K562 (cell line): ENCODE measurements around the gene ABHD16A. TPM values are rescaled to one million over a fixed set of nuclear protein-coding genes. Genes with fewer than 3 reads are reported as not detected.

Experiments
- ATAC-seq: fragments of 200-7000 bp; cut with Tn5 transposase; 3 replicates; pipeline ENCODE4 v1.9.1; 2020; ENCODE audit warnings: moderate library complexity
- BruUV-seq: library from RNA; stranded (reverse); fragments of 400-500 nt; replicated peaks from 2 replicates; lab custom pipeline; 2021; lab: Mats Ljungman, UMichigan
- CTCF ChIA-PET: fragments of 300-600 bp; formaldehyde crosslinking; extraction: SDS; loops from one replicate; lab custom pipeline; 2021; ENCODE audit warnings: low intra/inter-chr PET ratio; lab: Yijun Ruan, JAX
- POLR2A ChIA-PET: fragments of 300-600, 350-650 bp; sonication (Branson Sonifier 250); formaldehyde crosslinking; extraction: SDS; loops from one replicate; lab custom pipeline; 2021; ENCODE audit warnings: antibody characterized with exemption, inconsistent platforms; lab: Yijun Ruan, JAX
- DNase-seq, 4 experiments: peaks; one replicate each; pipeline versions ENCODE4 v3.0.0 to v3.0.0-alpha.2; 2011 to 2018; ENCODE audit warnings: low spot score in 3 of 4, mixed read lengths in 3 of 4; ENCODE audit errors: extremely low read depth in 1 of 4
- FAIRE-seq: peaks from 2 replicates; lab custom pipeline; 2011; peaks lifted over from hg19 to GRCh38; lab: Jason Lieb, UNC
- H2AFZ ChIP-seq: 2 replicates; pipeline ENCODE4 v1.6.0; 2011; ENCODE audit warnings: low read depth, low read length, control low read depth, inconsistent platforms
- H3K27ac ChIP-seq: fragments of 200-600 bp; 3 replicates; pipeline ENCODE4 v1.8.0; 2011; ENCODE audit warnings: low read depth, mild to moderate bottlenecking, control low read depth, inconsistent platforms, low read length, moderate library complexity, mixed read lengths; ENCODE audit errors: extremely low read depth
- H3K27me3 ChIP-seq, 2 experiments: fragments of 300-600 bp in 1 of 2; 2 replicates in 1 of 2; 3 replicates in 1 of 2; pipeline versions ENCODE4 v1.6.0 to v1.8.0; 2011; ENCODE audit warnings: inconsistent platforms in 2 of 2, low read length in 2 of 2, mild to moderate bottlenecking in 1 of 2, mixed read lengths in 1 of 2, moderate library complexity in 1 of 2; ENCODE audit not compliant: control insufficient read depth in 2 of 2, insufficient read depth in 2 of 2
- H3K36me3 ChIP-seq: fragments of 300-600 bp; 3 replicates; pipeline ENCODE4 v1.8.0; 2011; ENCODE audit warnings: mild to moderate bottlenecking, low read length, inconsistent platforms; ENCODE audit not compliant: control insufficient read depth, insufficient read depth
- H3K4me1 ChIP-seq, 2 experiments: fragments of 200-600 bp in 1 of 2; replicated peaks in 1 of 2; 2 replicates in 1 of 2; 3 replicates in 1 of 2; pipeline versions ENCODE4 v1.5.1 to v1.8.0; 2011; ENCODE audit warnings: inconsistent platforms in 2 of 2, low read length in 2 of 2, mild to moderate bottlenecking in 1 of 2, mixed read lengths in 1 of 2, moderate library complexity in 1 of 2; ENCODE audit not compliant: control insufficient read depth in 2 of 2, insufficient read depth in 2 of 2
- H3K4me2 ChIP-seq: 2 replicates; pipeline ENCODE4 v1.6.1; 2011; ENCODE audit warnings: low read length, control low read depth, inconsistent platforms, mixed read lengths; ENCODE audit not compliant: insufficient read depth
- H3K4me3 ChIP-seq: fragments of 200-600 bp; sonication (generic), shearing (Covaris generic); 2 replicates; pipeline ENCODE4 v1.5.1; 2016; ENCODE audit warnings: control low read depth, inconsistent platforms
- H3K79me2 ChIP-seq: fragments of 200-600 bp; 3 replicates; pipeline ENCODE4 v1.8.0; 2011; ENCODE audit warnings: low read length, inconsistent platforms; ENCODE audit not compliant: control insufficient read depth, insufficient read depth
- H3K9ac ChIP-seq, 2 experiments: 2 replicates each; pipeline versions ENCODE4 v1.6.0 to v1.6.1; 2011; ENCODE audit warnings: low read depth in 2 of 2, low read length in 2 of 2, control low read depth in 1 of 2, inconsistent platforms in 1 of 2, mild to moderate bottlenecking in 1 of 2, mixed read lengths in 1 of 2; ENCODE audit not compliant: insufficient read depth in 1 of 2
- H3K9me1 ChIP-seq: one replicate; pipeline ENCODE4 v1.6.0; 2011; ENCODE audit warnings: inconsistent platforms, mild to moderate bottlenecking, low read length, moderate library complexity; ENCODE audit not compliant: control insufficient read depth, insufficient read depth
- H3K9me3 ChIP-seq: replicated peaks from 2 replicates; pipeline ENCODE4 v1.5.1; 2011; ENCODE audit warnings: low read depth, low read length, inconsistent platforms; ENCODE audit not compliant: control insufficient read depth, insufficient read depth
- H4K20me1 ChIP-seq: replicated peaks from 2 replicates; pipeline ENCODE4 v1.6.1; 2011; ENCODE audit warnings: low read length, inconsistent platforms, mixed read lengths; ENCODE audit not compliant: control insufficient read depth, insufficient read depth
- CC2D1A ChIP-seq: fragments of 450-650 bp; IDR thresholded peaks from 2 replicates; pipeline ENCODE4 v1.6.1; 2017; ENCODE audit warnings: mild to moderate bottlenecking
- EGR1 ChIP-seq: fragments of 450-650 bp; conservative IDR thresholded peaks from 2 replicates; pipeline ENCODE4 v1.6.1; 2017; ENCODE audit warnings: mild to moderate bottlenecking
- EP400 ChIP-seq: fragments of 450-650 bp; IDR thresholded peaks from 2 replicates; pipeline ENCODE4 v1.6.1; 2017; ENCODE audit warnings: antibody characterized with exemption, mild to moderate bottlenecking, moderate library complexity
- FOSL1 ChIP-seq: fragments of 200-800 bp; sonication (Bioruptor generic); conservative IDR thresholded peaks from 2 replicates; pipeline ENCODE4 v1.6.1; 2016; ENCODE audit warnings: missing genetic modification characterization, missing compliant biosample characterization
- MAFK ChIP-seq: IDR thresholded peaks from 2 replicates; pipeline ENCODE4 v1.6.1; 2011; ENCODE audit warnings: low read length, improper control_type of control experiment
- MYNN ChIP-seq, 2 experiments: sonication (generic); formaldehyde crosslinking in 1 of 2; IDR thresholded peaks; 2 replicates each; pipeline versions ENCODE4 v1.5.0 to v1.6.1; 2016 to 2020; ENCODE audit warnings: antibody characterized with exemption in 1 of 2, missing genetic modification reagents in 1 of 2
- NR1H2 ChIP-seq: sonication (generic); formaldehyde crosslinking; IDR thresholded peaks from 2 replicates; pipeline ENCODE4 v1.4.0; 2020; ENCODE audit warnings: mild to moderate bottlenecking, missing genetic modification reagents
- RB1 ChIP-seq: fragments of 450-650 bp; IDR thresholded peaks from 2 replicates; pipeline ENCODE4 v1.6.1; 2017; ENCODE audit warnings: low read depth, mild to moderate bottlenecking
- RBFOX2 ChIP-seq: fragments of 200-400 bp; formaldehyde crosslinking; IDR thresholded peaks from 2 replicates; pipeline ENCODE4 v1.6.1; 2017; ENCODE audit warnings: low read depth, mild to moderate bottlenecking, low read length, moderate library complexity
- ZBTB7A ChIP-seq: IDR thresholded peaks from 2 replicates; pipeline ENCODE4 v1.6.1; 2011; ENCODE audit warnings: low read depth, mild to moderate bottlenecking, low read length, moderate library complexity, borderline replicate concordance; ENCODE audit not compliant: control insufficient read depth
- ZNF354B ChIP-seq: fragments of 250-450 bp; sonication (Bioruptor Pico); IDR thresholded peaks from 2 replicates; pipeline ENCODE4 v1.4.0; 2020
- ZNF584 ChIP-seq: fragments of 200-800 bp; sonication (Bioruptor generic); IDR thresholded peaks from 2 replicates; pipeline ENCODE4 v1.6.1; 2016; ENCODE audit warnings: low read depth, mild to moderate bottlenecking, missing genetic modification characterization, missing compliant biosample characterization
- ZNF699 ChIP-seq: fragments of 250-450 bp; sonication (Bioruptor Pico); IDR thresholded peaks from 2 replicates; pipeline ENCODE4 v1.8.0; 2021; ENCODE audit warnings: mild to moderate bottlenecking, moderate library complexity; ENCODE audit not compliant: insufficient replicate concordance
- ZNF780A ChIP-seq: fragments of 250-450 bp; sonication (Bioruptor Pico); IDR thresholded peaks from 2 replicates; pipeline ENCODE4 v1.5.0; 2021; ENCODE audit warnings: mild to moderate bottlenecking
- WGBS: fragments of 100-300 bp; shearing (Covaris generic); methylation state at CpG from one replicate; pipeline ENCODE4 v1.1.6; 2016; ENCODE audit warnings: low coverage, mixed read lengths; ENCODE audit not compliant: insufficient coverage; ENCODE audit errors: missing lambda C conversion rate; 5-methylcytosine and 5-hydroxymethylcytosine counted together
- in situ Hi-C: fragments of 300-500 bp; cut with MboI; formaldehyde crosslinking; loops from 4 replicates; pipeline ENCODE4 v1.15.0; 2018; ENCODE audit warnings: inconsistent platforms, mixed read lengths
- intact Hi-C: fragments of 100-400 bp; cut with micrococcal nuclease; formaldehyde crosslinking; loops from 2 replicates; pipeline ENCODE4 v1.14.2; 2022
- polyA plus RNA-seq, 8 experiments: library from polyadenylated mRNA; depleted of rRNA in 4 of 8; stranded (reverse) in 5 of 8; unstranded in 3 of 8; fragments of >200 nt; fragmentation: Nextera tagmentation in 2 of 8; fragmentation: Illumina TruSeq in 1 of 8; extraction: Ambion mirVana in 2 of 8; extraction: Trizol in 1 of 8; gene quantifications; 2 replicates each; pipeline versions ENCODE4 v1.2.1 to v1.2.3, GENCODE V29; 2011 to 2014; ENCODE audit warnings: inconsistent platforms in 1 of 8, missing spikeins in 1 of 8
- total RNA-seq, 7 experiments: library from RNA; depleted of rRNA in 6 of 7; stranded (reverse); fragments of >200 nt in 6 of 7; fragmentation: Illumina TruSeq in 2 of 7; extraction: Trizol in 2 of 7; gene quantifications; 2 replicates each; pipeline versions ENCODE4 v1.2.1 to v1.2.3, GENCODE V29; 2011 to 2021; ENCODE audit warnings: low replicate concordance in 1 of 7
- TF ChIP-seq, protein P1 (sequence below): fragments of 450-650 bp; IDR thresholded peaks from 2 replicates; pipeline ENCODE4 v1.6.1; 2016; ENCODE audit warnings: mild to moderate bottlenecking
- TF ChIP-seq, protein P2 (sequence below): fragments of 150-350 bp; conservative IDR thresholded peaks from 2 replicates; pipeline ENCODE4 v1.6.1; 2014; ENCODE audit warnings: low read length

The ABHD16A gene
- total and polyA plus RNA-seq, 9 of the 15 experiments (the other 6 are each of a cell fraction or from before 2014, with no cell fraction given) = 25.8 to 120 (median 81.6) TPM

DNA sequence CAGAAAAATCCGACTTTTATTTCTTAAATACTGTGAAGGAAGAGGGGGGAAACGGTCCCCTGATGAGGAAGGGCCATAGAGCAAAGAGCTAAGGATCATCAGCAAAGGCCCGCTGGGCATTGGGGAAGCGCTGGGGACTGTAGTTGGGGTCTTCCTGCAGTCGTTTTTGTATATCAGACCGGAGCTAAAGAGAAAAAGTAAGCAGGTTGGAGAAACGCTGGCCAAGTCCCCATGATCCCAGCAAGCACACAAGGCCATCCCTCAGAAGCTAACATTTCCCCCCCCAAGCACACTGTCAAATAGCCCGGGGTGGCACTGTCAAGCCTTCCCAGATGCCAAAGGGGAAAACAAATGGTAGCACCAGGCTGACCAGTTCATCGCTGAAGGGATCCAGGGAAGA is 64.1 kb downstream of the ABHD16A start:
- H3K79me2 ChIP-seq = no peaks in the 10 kb centered on the region
- peaks cover 3 to 10% of the 10 kb centered on the region in 2 experiments; a peak in 4 of 5 replicates for H3K4me1 ChIP-seq
- no peak overlapping the region for H3K27ac ChIP-seq
- H3K27me3 ChIP-seq = no peaks in the 10 kb centered on the region
- WGBS = 85% methylated on average over 9 of the region's 9 CpGs
- intact Hi-C loops = no loop called here
- in situ Hi-C loops = no loop called here
- no peaks in the 10 kb centered on the region for H3K9me1 ChIP-seq
- ATAC-seq (no peak), DNase-seq (no peak), FAIRE-seq (peak; percentile 37)
- no peak overlapping the region for H3K4me2 ChIP-seq
- no peak overlapping the region for H3K4me3 ChIP-seq
- H3K36me3 ChIP-seq = peaks cover 96% of the 10 kb centered on the region
- peaks cover 27% of the 10 kb centered on the region for H4K20me1 ChIP-seq
- H3K9ac ChIP-seq = no peak overlapping the region
- CTCF ChIA-PET = no interaction called here
- H2AFZ ChIP-seq = no peak overlapping the region
- H3K9me3 ChIP-seq = no peaks in the 10 kb centered on the region
- no TSS peak for BruUV-seq
- POLR2A ChIA-PET = interaction anchor here (0.6 to 14.8 kb wide), 11 partner anchors 5 to 197 kb away, joined by 3 to 274 read pairs (median 5); partner anchors contain the start of genes APOM, BAG6, C6orf47 and GPANK1
- TF ChIP-seq EP400 (no peak), ZNF699 (CRISPR knock-in tag) (no peak), FOSL1 (tag) (no peak), ZNF354B (CRISPR knock-in tag) (no peak), NR1H2 (CRISPR knock-in tag) (no peak), MYNN (IDR thresholded peaks at IDR 0.05) (peak; percentile 36; the same call in 1 of the 2 replicates), MYNN (CRISPR knock-in tag; IDR thresholded peaks at IDR 0.05) (no peak), CC2D1A (no peak), ZNF584 (CRISPR knock-in tag) (no peak), EGR1 (no peak), RB1 (no peak), ZNF780A (CRISPR knock-in tag) (no peak), MAFK (no peak), ZBTB7A (no peak), RBFOX2 (peak; percentile 38; the same call in 1 of the 2 replicates)
- TF ChIP-seq, protein P1, sequence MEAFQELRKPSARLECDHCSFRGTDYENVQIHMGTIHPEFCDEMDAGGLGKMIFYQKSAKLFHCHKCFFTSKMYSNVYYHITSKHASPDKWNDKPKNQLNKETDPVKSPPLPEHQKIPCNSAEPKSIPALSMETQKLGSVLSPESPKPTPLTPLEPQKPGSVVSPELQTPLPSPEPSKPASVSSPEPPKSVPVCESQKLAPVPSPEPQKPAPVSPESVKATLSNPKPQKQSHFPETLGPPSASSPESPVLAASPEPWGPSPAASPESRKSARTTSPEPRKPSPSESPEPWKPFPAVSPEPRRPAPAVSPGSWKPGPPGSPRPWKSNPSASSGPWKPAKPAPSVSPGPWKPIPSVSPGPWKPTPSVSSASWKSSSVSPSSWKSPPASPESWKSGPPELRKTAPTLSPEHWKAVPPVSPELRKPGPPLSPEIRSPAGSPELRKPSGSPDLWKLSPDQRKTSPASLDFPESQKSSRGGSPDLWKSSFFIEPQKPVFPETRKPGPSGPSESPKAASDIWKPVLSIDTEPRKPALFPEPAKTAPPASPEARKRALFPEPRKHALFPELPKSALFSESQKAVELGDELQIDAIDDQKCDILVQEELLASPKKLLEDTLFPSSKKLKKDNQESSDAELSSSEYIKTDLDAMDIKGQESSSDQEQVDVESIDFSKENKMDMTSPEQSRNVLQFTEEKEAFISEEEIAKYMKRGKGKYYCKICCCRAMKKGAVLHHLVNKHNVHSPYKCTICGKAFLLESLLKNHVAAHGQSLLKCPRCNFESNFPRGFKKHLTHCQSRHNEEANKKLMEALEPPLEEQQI = no peak
- TF ChIP-seq, protein P2, sequence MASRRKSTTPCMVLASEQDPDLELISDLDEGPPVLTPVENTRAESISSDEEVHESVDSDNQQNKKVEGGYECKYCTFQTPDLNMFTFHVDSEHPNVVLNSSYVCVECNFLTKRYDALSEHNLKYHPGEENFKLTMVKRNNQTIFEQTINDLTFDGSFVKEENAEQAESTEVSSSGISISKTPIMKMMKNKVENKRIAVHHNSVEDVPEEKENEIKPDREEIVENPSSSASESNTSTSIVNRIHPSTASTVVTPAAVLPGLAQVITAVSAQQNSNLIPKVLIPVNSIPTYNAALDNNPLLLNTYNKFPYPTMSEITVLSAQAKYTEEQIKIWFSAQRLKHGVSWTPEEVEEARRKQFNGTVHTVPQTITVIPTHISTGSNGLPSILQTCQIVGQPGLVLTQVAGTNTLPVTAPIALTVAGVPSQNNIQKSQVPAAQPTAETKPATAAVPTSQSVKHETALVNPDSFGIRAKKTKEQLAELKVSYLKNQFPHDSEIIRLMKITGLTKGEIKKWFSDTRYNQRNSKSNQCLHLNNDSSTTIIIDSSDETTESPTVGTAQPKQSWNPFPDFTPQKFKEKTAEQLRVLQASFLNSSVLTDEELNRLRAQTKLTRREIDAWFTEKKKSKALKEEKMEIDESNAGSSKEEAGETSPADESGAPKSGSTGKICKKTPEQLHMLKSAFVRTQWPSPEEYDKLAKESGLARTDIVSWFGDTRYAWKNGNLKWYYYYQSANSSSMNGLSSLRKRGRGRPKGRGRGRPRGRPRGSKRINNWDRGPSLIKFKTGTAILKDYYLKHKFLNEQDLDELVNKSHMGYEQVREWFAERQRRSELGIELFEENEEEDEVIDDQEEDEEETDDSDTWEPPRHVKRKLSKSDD = no peak
